NCI-H1436 treated with DMSO at 0.1 percent for 48 hours (cell line): ENCODE data around the gene IFNAR1.
A peak's percentile ranks its signal among the peaks of the same experiment; 100 is the strongest.

ENCODE experiments used
- DNase-seq: peaks from one replicate; lab custom pipeline; 2025; lab: John Stamatoyannopoulos, UW

Gene IFNAR1

DNA sequence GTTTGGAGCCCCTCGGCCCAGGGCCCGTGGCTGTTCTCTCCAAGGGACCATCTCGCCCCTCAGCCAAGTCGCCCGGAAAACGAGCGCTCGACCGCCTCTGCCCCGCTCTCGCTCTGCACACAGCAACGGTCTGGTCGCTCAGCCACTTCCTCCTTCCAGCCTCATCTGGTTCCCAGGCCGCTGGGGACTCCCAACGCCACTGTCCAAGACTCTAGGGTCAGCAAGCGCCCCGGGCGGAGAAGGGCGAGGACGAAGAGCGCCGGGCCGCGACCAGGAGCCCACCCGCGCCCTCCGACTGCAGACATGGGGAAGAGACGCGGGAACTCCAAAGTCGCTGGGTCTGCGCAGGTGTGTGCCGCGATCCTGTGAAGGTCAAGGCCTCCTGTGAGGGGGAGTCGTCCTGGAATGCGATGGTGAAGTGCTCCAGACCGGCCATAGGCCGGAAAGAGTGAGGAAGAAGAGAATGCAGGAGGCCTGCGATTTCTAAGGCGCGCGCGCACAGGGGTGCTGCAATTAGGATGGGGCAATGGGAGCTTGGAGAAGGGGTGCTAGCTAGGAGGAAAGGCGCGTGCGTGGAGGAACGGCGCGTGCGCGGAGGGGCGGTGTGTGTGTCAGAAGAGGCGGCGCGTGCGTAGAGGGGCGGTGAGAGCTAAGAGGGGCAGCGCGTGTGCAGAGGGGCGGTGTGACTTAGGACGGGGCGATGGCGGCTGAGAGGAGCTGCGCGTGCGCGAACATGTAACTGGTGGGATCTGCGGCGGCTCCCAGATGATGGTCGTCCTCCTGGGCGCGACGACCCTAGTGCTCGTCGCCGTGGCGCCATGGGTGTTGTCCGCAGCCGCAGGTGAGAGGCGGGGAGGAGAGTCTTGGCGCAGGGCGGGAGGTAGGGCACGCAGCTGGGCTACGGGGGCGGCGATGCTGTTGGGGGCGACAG is at the start of gene IFNAR1:
Gene IFNAR1, plus strand, starts transcription at position 680 of the 931 bp plus-strand sequence. Its CDS starts 86 bp downstream, at position 766.
- DNase-seq, result peak; percentile 78

DNA sequence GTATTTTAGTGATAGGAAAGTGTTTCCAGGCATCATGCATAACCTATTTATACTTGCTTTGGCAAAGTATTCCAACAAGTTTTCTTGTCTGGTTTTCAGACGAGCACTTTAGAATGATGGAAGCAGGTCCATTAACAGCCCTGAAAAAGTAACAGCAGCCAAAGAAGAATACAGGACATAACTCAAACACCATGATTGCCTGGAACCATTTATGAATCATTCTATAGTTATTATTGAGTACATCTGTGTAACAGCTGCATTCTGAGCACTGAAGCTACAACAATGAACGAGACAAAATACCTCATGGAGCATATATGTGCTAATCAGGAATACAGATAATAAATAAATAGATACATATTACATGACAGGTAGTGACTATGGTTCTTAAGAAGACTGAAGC is 46.0 kb upstream of the IFNAR1 start:
- DNase-seq, result no peak

- DNase-seq, result no peak
Measured at GRCh38 chr21:33279330-33279820, 45.4 kb upstream of the IFNAR1 start.

- no peak for DNase-seq
Measured at GRCh38 chr21:33281096-33281652, 43.6 kb upstream of the IFNAR1 start.

DNA sequence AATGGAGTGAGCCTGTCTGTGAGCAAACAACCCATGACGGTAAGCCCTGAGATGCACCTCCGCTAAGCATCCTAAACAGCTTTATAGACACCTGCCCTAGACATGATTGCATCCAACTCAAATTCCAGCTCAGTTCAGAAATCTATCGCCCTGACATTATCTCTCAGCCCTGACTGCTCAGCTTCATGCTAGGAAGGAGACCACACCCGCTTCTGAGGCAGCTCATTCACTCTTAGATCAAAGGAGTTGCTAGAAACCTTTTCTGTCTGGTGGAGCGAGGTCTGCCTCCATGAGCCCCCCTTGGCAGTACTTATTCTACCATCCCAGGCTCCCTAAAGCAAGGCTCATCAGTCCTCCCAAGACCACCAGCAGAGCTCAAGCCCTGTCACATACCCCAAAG is 41.6 kb upstream of the IFNAR1 start:
- no peak for DNase-seq

DNA sequence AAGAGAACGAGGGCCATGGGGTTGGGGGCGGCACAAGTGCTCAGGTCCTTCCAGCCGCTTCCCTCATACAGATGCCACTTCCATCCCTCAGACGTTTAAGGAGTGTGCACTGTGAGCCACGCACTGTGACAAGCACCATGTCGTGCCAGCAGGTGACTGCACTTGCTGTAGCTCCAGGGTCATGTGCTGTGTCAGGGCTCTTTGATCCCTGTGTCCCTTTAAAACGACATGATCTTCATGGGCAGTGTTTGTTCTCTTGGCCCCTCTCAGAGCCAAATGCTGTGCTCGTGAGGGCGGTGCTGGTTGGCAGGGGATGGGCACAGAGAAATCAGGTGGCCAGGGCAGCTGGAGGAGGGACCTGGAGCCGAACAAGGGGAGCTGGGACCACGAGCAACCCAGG is 38.7 kb upstream of the IFNAR1 start:
- no peak for DNase-seq

DNA sequence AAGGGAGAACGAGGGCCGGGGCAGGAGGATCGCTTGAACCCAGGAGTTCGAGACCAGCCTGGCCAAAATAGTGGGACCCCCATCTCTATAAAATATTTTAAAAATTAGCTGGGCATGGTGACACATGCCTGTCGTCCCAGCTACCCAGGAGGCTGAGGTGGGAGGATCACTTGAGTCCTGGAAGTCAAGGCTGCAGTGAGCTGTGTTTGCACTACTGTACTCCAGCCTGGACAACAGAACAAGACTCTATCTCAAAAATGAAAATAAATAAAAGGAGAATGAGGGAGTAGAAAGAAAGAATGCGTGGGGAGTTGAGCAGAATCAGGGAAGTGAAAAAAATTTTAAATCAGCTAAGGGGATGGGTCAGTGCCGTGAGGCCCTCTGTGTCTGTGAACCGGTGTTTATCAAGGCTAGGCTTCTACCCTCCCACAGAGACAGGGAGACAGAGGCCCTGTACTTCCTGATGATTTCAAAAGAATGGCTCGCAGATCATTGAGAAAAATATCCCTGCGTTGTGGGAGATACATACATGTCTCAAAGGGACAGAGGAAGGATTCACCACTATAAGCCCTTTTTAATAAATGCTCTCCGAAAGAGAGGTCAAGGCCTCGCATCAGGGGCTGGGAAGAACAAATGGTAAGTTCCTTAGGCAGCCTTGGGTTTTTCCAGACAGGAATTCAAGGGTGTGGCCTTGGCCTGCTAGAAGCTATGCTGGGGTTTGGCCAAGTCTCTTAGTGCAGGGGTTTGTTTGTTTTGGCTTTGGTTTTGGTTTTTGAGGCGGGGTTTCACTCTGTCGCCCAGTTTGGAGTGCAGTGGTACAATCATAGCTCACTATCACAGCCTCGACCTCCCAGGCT is 37.9 kb upstream of the IFNAR1 start:
- DNase-seq, result no peak

- DNase-seq, result no peak
Measured at GRCh38 chr21:33289199-33289819, 35.5 kb upstream of the IFNAR1 start.

GRCh38 chr21:33290441-33290840 is 34.3 kb upstream of the IFNAR1 start:
- no peak for DNase-seq

- no peak for DNase-seq
Measured at GRCh38 chr21:33291686-33292085, 33.1 kb upstream of the IFNAR1 start.

GRCh38 chr21:33292724-33293123 is 32.0 kb upstream of the IFNAR1 start:
- DNase-seq, result no peak

GRCh38 chr21:33293136-33293535 is 31.6 kb upstream of the IFNAR1 start:
- no peak for DNase-seq

GRCh38 chr21:33293811-33294216 is 31.0 kb upstream of the IFNAR1 start:
- no peak for DNase-seq

DNA sequence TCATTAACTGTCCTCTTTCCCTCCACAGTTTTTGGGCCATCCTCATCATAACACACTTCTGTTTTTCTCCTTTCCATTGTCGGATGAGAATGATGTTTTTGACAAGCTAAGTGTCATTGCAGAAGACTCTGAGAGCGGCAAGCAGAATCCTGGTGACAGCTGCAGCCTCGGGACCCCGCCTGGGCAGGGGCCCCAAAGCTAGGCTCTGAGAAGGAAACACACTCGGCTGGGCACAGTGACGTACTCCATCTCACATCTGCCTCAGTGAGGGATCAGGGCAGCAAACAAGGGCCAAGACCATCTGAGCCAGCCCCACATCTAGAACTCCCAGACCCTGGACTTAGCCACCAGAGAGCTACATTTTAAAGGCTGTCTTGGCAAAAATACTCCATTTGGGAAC is 28.6 kb upstream of the IFNAR1 start:
- no peak for DNase-seq

- no peak for DNase-seq
Measured at GRCh38 chr21:33299181-33299752, 25.5 kb upstream of the IFNAR1 start.

- DNase-seq, result no peak
Measured at GRCh38 chr21:33300701-33301631, 23.8 kb upstream of the IFNAR1 start.

DNA sequence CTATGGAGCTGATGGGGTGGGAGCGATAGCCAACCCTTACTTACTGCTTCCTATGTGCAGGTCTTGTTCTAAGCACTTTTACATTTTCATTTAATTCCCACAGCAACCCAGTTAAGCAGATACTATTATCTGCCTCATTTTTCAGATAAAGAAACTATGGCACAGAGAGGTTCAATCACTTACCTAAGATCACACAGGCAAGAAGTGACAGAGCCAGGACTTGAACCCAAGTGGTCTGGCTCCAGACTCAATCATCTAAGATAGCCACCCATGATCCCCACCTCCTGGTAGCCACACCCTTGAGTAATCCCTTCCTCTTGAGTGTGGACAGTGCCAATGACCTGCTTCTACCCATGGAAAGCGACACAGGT is 23.2 kb upstream of the IFNAR1 start:
- no peak for DNase-seq

GRCh38 chr21:33302055-33302454 is 22.7 kb upstream of the IFNAR1 start:
- no peak for DNase-seq

GRCh38 chr21:33302796-33303195 is 22.0 kb upstream of the IFNAR1 start:
- no peak for DNase-seq

DNA sequence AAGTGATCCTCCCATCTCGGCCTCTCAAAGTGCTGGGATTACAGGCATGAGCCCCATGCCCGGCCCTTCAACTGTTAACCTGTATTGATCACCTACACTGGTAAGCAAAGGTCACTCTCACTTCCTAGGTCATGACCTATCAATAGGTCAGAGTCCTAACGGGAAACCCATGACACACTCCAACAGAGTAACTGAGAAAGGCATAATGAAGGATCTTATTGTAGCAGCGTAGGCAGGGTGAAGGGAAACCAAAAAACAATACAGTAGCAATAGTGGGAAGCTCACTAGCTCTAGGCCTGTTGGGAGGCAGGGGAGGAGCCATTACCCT is 19.5 kb upstream of the IFNAR1 start:
- no peak for DNase-seq

GRCh38 chr21:33305938-33306337 is 18.8 kb upstream of the IFNAR1 start:
- no peak for DNase-seq
